ENCODE data around the gene SPDYE2.
"Not testable (repeated sequence)": the region's sequence is repeated elsewhere in the genome, so short reads cannot be mapped to it uniquely, and the experiment has no call there.

GRCh38 chr7:102578486-102578885 is 27.5 kb downstream of the SPDYE2 start:
- TF ChIP-seq, protein P1, sequence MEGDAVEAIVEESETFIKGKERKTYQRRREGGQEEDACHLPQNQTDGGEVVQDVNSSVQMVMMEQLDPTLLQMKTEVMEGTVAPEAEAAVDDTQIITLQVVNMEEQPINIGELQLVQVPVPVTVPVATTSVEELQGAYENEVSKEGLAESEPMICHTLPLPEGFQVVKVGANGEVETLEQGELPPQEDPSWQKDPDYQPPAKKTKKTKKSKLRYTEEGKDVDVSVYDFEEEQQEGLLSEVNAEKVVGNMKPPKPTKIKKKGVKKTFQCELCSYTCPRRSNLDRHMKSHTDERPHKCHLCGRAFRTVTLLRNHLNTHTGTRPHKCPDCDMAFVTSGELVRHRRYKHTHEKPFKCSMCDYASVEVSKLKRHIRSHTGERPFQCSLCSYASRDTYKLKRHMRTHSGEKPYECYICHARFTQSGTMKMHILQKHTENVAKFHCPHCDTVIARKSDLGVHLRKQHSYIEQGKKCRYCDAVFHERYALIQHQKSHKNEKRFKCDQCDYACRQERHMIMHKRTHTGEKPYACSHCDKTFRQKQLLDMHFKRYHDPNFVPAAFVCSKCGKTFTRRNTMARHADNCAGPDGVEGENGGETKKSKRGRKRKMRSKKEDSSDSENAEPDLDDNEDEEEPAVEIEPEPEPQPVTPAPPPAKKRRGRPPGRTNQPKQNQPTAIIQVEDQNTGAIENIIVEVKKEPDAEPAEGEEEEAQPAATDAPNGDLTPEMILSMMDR (IDR thresholded peaks at IDR 0.05), result not testable (repeated sequence)
- not testable (repeated sequence) for TF ChIP-seq POLR2A (IDR thresholded peaks at IDR 0.05)

All from testis (tissue), 2 donors.